Smooth muscle cell (in vitro differentiated cells): ENCODE results near the gene SGIP1. TPM values are rescaled to one million over a fixed set of nuclear protein-coding genes. Genes with fewer than 3 reads are reported as not detected.

ENCODE experiments used
- DNase-seq: peaks from one replicate; lab custom pipeline; 2025; ENCODE audit not compliant: unreplicated experiment; lab: John Stamatoyannopoulos, UW
- H2AFZ ChIP-seq: fragments of 200-600 bp; sonication (generic); 2 replicates; pipeline ENCODE4 v1.6.0; 2016; ENCODE audit warnings: antibody characterized with exemption, low read depth, mild to moderate bottlenecking
- H3F3A ChIP-seq: fragments of 200-600 bp; sonication (generic); 2 replicates; pipeline ENCODE4 v1.6.0; 2017; ENCODE audit warnings: antibody characterized with exemption, low read depth
- H3K27ac ChIP-seq: fragments of 200-600 bp; sonication (generic); 2 replicates; pipeline ENCODE4 v1.5.1; 2016; ENCODE audit warnings: low read depth, mild to moderate bottlenecking
- H3K27me3 ChIP-seq: fragments of 200-600 bp; sonication (generic); 2 replicates; pipeline ENCODE4 v1.6.1; 2016; ENCODE audit warnings: low read depth, mild to moderate bottlenecking
- H3K36me3 ChIP-seq: fragments of 200-600 bp; sonication (generic); 2 replicates; pipeline ENCODE4 v1.5.1; 2016; ENCODE audit warnings: low read depth
- H3K4me1 ChIP-seq: fragments of 200-600 bp; sonication (generic); 2 replicates; pipeline ENCODE4 v1.5.1; 2016; ENCODE audit warnings: low read depth
- H3K4me2 ChIP-seq: fragments of 200-600 bp; sonication (generic); 2 replicates; pipeline ENCODE4 v1.6.0; 2016; ENCODE audit warnings: mild to moderate bottlenecking
- H3K4me3 ChIP-seq: fragments of 200-600 bp; sonication (generic); 2 replicates; pipeline ENCODE4 v1.5.1; 2016; ENCODE audit warnings: mild to moderate bottlenecking
- H3K79me2 ChIP-seq: fragments of 200-600 bp; sonication (generic); 2 replicates; pipeline ENCODE4 v1.6.0; 2016; ENCODE audit warnings: low read depth, mild to moderate bottlenecking
- H3K9ac ChIP-seq: fragments of 200-600 bp; sonication (generic); 2 replicates; pipeline ENCODE4 v1.6.0; 2016; ENCODE audit warnings: low read depth
- H3K9me3 ChIP-seq: fragments of 200-600 bp; sonication (generic); replicated peaks from 2 replicates; pipeline ENCODE4 v1.5.1; 2016; ENCODE audit warnings: low read depth
- H4K20me1 ChIP-seq: fragments of 200-600 bp; sonication (generic); 2 replicates; pipeline ENCODE4 v1.6.0; 2016; ENCODE audit warnings: low read depth
- WGBS: methylation state at CpG from one replicate; pipeline ENCODE4 v1.1.7; 2016; ENCODE audit warnings: low lambda C conversion rate; 5-methylcytosine and 5-hydroxymethylcytosine counted together
- polyA plus RNA-seq: library from polyadenylated mRNA; unstranded; fragments of >200 nt; fragmentation: Nextera tagmentation; extraction: Ambion mirVana; gene quantifications from 2 replicates; pipeline ENCODE4 v1.2.1, GENCODE V29; 2016
- total RNA-seq: library from RNA; depleted of rRNA; stranded (reverse); fragments of >200 nt; gene quantifications from 2 replicates; pipeline ENCODE4 v1.2.3, GENCODE V29; 2014
- TF ChIP-seq, protein P1 (sequence below): fragments of 200-600 bp; sonication (generic); IDR thresholded peaks from 2 replicates; pipeline ENCODE4 v1.5.1; 2017; ENCODE audit warnings: borderline replicate concordance, mild to moderate bottlenecking, antibody characterized with exemption; ENCODE audit not compliant: insufficient read depth, poor library complexity, severe bottlenecking

Gene SGIP1
- total and polyA plus RNA-seq, 2 experiments from 2014 or later = 0.89 to 3.5 TPM

DNA sequence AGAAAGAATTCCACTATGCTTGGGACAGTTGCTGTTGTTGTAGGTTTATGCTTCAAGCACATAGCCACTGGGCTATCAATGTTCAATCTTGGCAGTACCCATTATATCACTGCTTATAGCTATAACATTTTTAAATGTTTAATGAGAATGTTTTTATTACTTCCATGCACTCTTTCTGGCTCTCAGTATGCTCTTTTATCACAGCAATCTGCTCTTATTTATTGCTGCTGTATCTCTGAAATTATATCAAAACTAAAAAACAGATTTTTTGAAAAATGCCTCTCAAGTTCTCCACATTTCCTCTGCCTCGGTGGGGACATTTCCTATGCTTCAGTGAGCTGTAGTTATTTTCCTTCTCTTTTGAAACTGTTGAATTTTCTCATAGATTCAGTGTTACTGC, 5.4 kb upstream of the SGIP1 start:
- H3K36me3 ChIP-seq = no peaks in the 10 kb centered on the region
- peaks cover 8% of the 10 kb centered on the region for H3K4me1 ChIP-seq
- H3K9me3 ChIP-seq = no peaks in the 10 kb centered on the region
- H3K27ac ChIP-seq = no peak overlapping the region
- no peak overlapping the region for H3K4me2 ChIP-seq
- peaks cover 11% of the 10 kb centered on the region for H3K27me3 ChIP-seq
- no peak overlapping the region for H3K9ac ChIP-seq
- no peak overlapping the region for H3K4me3 ChIP-seq
- peaks cover 3% of the 10 kb centered on the region for H3F3A ChIP-seq
- H3K79me2 ChIP-seq = no peaks in the 10 kb centered on the region
- H4K20me1 ChIP-seq = no peaks in the 10 kb centered on the region
- WGBS = 90% methylated on average over 1 of the region's 1 CpG
- no peak overlapping the region for H2AFZ ChIP-seq
- TF ChIP-seq, protein P1, sequence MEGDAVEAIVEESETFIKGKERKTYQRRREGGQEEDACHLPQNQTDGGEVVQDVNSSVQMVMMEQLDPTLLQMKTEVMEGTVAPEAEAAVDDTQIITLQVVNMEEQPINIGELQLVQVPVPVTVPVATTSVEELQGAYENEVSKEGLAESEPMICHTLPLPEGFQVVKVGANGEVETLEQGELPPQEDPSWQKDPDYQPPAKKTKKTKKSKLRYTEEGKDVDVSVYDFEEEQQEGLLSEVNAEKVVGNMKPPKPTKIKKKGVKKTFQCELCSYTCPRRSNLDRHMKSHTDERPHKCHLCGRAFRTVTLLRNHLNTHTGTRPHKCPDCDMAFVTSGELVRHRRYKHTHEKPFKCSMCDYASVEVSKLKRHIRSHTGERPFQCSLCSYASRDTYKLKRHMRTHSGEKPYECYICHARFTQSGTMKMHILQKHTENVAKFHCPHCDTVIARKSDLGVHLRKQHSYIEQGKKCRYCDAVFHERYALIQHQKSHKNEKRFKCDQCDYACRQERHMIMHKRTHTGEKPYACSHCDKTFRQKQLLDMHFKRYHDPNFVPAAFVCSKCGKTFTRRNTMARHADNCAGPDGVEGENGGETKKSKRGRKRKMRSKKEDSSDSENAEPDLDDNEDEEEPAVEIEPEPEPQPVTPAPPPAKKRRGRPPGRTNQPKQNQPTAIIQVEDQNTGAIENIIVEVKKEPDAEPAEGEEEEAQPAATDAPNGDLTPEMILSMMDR = no peak
- no peak for DNase-seq

DNA sequence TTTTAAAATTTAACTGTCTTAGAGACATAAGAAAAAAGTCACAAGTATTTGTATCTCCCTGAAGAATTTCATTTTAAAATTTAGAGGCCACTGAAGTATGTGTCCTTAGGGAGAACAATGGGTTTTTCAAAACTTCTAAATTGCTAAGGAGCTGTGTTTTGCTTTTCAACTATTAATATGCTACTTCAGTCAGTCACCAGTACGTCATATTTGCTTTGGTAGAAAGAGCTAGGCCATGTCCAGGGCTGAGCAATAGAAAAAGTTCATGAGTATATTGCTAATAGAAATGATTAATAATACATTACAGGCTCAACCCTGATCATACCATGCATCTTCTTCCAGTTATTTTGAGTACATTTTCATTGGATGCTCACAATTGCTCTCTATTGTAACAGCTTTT, 1.7 kb upstream of the SGIP1 start:
- Histone ChIP-seq H3K27me3 (peaks cover 11% of the 10 kb centered on the region), H3K27ac (no peak overlapping the region), H3F3A (peaks cover 3% of the 10 kb centered on the region), H3K4me1 (peaks cover 8% of the 10 kb centered on the region), H3K4me3 (no peak overlapping the region), H3K4me2 (no peak overlapping the region), H4K20me1 (no peaks in the 10 kb centered on the region), H3K9ac (no peak overlapping the region), H3K79me2 (no peaks in the 10 kb centered on the region), H2AFZ (peak overlapping the region; percentile 95), H3K9me3 (no peaks in the 10 kb centered on the region), H3K36me3 (no peaks in the 10 kb centered on the region)
- TF ChIP-seq, protein P1 = no peak
- 91% methylated on average over 1 of the region's 1 CpG for WGBS
- DNase-seq = no peak

DNA sequence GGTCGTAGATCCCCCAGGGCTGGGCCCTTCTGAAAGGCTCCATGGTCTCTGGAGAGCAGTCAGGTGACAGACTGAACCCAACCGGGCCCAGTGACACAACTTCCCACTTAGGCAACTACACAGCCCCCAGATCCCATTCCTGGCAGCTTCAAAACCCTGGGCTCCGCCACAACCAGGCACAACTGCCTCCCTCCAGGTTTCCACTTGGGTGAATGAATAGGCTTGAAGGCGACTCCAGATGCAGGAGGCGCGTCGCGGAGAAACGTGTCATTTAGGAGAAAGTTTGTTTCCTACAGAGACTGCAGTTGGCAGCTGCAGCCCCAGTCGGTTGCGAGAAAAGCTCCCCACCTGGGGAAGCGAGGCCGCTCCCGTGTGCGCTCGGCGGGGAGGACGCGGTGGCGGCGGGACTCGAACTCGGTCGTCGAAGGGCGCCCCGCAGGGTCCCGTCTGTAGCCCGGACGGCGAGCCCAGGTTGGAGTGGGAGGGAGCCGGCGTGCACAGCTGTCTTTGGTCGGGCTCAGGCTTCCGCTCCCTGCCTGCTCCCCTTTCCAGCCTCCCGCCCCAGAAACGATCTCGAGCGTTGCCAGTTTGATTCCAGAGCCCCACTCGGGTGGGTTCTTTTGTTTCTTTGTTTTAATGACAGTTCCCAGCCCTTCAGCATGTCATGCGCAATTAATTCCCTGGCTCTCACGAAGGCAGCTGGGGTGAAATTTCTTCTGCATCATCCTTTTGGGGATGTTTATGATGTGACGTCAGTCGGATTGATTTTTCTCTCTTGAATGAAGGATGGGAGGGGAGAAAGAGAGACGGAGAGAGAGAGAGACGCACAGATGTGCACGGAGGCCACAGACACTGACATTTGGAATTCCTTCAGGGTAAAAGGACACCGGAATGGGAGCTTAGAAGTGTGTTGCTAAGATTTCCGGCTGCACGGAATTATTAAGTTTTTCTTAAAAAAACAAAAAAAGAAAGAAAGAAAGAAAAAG, 862 bp upstream of the SGIP1 start:
- H3K27me3 ChIP-seq = peaks cover 11% of the 10 kb centered on the region
- H3K9me3 ChIP-seq = no peaks in the 10 kb centered on the region
- no peaks in the 10 kb centered on the region for H3K36me3 ChIP-seq
- 5% methylated on average over 46 of the region's 50 CpGs for WGBS
- peak overlapping the region; percentile 44 for H3K9ac ChIP-seq
- H3K4me1 ChIP-seq = peaks cover 5% of the 10 kb centered on the region
- peak overlapping the region; percentile 90 for H3K4me2 ChIP-seq
- TF ChIP-seq, protein P1 = no peak
- peaks cover 3% of the 10 kb centered on the region for H3F3A ChIP-seq
- peak overlapping the region; percentile 95 for H2AFZ ChIP-seq
- no peaks in the 10 kb centered on the region for H4K20me1 ChIP-seq
- H3K4me3 ChIP-seq = peak overlapping the region; percentile 62
- DNase-seq = no peak
- peak overlapping the region; percentile 29 for H3K27ac ChIP-seq
- no peaks in the 10 kb centered on the region for H3K79me2 ChIP-seq
